Melanocyte of skin (primary cell): ENCODE measurements around the gene MRTFA. TPM values are rescaled to one million over a fixed set of nuclear protein-coding genes. Genes with fewer than 3 reads are reported as not detected.

Experiments used
- total RNA-seq, 2 donors: library from RNA; depleted of rRNA; stranded (reverse); fragments of >200 nt; gene quantifications; 2 replicates each; pipeline ENCODE4 v1.2.3, GENCODE V29; 2012

Gene MRTFA
- 10 to 100 TPM; 27.0 to 42.7 TPM for total RNA-seq

GRCh38 chr22:40636380-40637182 lies at the start of gene MRTFA:
Gene MRTFA (minus strand): TSS chr22:40636719.

GRCh38 chr22:40679249-40679963 lies 42.9 kb upstream of the MRTFA start, which contains the start of gene MCHR1:
Gene MCHR1 (plus strand): TSS chr22:40679484. CDS start chr22:40679653, 169 bp downstream.

Other genes with a start within 250 kb of the MRTFA start
- 10 to 100 TPM in 1 of 2 donors, 1 to 10 TPM in 1; 6.0 to 16.5 TPM for gene MCHR1, start 42.8 kb upstream of the MRTFA start, total RNA-seq
- gene SLC25A17, start 182.6 kb upstream of the MRTFA start, total RNA-seq: 10 to 100 TPM; 17.9 to 35.3 TPM
- 100 to 1,000 TPM in 1 of 2 donors, 10 to 100 TPM in 1; 70.9 to 134 TPM for gene ST13, start 219.9 kb upstream of the MRTFA start, total RNA-seq
- gene XPNPEP3, start 220.4 kb upstream of the MRTFA start, total RNA-seq: 10 to 100 TPM in 1 of 2 donors, 1 to 10 TPM in 1; 7.2 to 11.0 TPM
- gene DNAJB7, start 225.4 kb upstream of the MRTFA start, total RNA-seq: not detected